ENCODE data around the gene COBL.

COBL gene

DNA sequence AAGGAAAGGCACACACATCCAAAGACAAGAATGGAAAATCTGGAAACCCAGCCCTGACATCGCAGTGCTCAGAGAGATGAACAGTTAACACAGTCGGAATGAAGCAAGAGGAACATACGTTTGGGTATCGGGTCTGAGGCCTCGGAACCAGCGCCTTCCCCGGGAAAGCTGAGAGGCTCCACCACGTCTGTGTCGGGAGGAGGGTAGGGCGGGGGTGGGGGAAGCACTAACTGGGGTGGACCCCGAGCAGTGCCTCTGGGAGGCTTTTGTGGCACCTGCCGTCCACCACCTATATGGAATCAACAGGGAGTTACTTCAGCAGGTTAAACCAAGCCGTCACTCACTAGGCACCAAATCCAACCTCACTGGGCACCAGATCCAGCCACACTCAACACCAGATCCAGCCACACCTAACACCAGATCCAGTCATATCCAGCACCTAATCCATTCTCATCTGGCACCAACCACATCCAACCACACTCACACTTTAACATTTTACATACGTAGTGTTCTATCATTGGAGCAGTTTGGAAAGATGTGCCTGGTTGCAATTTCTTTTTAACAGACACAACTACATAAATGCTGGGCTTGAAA, 233.6 kb downstream of the COBL start:
- Mint-ChIP-seq H3K9me3 (no peaks in the 10 kb centered on the region), H3K4me3 (no peak overlapping the region), H3K27ac (no peak overlapping the region), H3K36me3 (ENCODE audit: low read depth) (no peaks in the 10 kb centered on the region), H3K27me3 (ENCODE audit: low read depth) (peaks cover 14% of the 10 kb centered on the region), H3K4me1 (no peaks in the 10 kb centered on the region)
- TF ChIP-seq, protein P1, sequence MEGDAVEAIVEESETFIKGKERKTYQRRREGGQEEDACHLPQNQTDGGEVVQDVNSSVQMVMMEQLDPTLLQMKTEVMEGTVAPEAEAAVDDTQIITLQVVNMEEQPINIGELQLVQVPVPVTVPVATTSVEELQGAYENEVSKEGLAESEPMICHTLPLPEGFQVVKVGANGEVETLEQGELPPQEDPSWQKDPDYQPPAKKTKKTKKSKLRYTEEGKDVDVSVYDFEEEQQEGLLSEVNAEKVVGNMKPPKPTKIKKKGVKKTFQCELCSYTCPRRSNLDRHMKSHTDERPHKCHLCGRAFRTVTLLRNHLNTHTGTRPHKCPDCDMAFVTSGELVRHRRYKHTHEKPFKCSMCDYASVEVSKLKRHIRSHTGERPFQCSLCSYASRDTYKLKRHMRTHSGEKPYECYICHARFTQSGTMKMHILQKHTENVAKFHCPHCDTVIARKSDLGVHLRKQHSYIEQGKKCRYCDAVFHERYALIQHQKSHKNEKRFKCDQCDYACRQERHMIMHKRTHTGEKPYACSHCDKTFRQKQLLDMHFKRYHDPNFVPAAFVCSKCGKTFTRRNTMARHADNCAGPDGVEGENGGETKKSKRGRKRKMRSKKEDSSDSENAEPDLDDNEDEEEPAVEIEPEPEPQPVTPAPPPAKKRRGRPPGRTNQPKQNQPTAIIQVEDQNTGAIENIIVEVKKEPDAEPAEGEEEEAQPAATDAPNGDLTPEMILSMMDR (IDR thresholded peaks at IDR 0.05; ENCODE audit: unreplicated experiment in 3 of 3) = no peak

DNA sequence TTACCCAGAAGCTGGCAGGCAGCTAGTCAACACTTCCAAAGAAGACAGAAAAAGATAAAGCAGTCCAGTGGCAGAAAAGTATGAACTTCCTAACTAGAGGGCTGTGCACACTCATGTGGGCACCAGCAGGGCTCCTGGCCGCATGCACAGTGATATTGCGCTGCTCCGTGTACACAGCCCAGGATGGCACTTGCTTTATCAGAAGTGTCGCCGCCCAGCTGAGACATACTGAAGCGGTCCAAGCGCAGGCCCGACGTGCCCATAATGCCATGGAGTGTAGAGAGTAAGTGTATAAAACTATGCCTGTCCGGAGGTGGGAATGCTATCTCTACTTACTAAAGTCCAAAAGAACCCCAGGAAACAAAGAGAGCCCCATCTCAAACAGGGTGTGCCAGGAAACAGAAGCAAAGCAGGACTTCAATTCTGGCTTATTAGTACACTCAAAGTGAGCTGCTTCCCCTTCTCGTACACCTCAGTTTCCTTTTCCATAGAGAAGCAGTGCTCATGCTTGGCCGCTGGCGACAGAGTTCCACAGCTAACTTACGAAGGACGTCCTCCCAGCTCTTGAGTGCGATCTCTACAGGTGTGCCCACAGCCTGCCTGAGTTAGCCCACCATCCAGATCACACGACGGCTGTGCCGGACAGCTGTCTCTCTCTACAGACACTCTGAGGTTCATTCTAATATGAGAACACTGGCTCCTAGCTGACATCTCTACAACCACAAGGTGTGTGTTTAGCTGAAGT, 234.3 kb downstream of the COBL start:
- H3K36me3 Mint-ChIP-seq (ENCODE audit: low read depth) = no peaks in the 10 kb centered on the region
- H3K27me3 Mint-ChIP-seq (ENCODE audit: low read depth) = peaks cover 15% of the 10 kb centered on the region
- H3K4me1 Mint-ChIP-seq = no peaks in the 10 kb centered on the region
- H3K4me3 Mint-ChIP-seq = no peak overlapping the region
- H3K27ac Mint-ChIP-seq = no peak overlapping the region
- TF ChIP-seq, protein P1 (IDR thresholded peaks at IDR 0.05; ENCODE audit: unreplicated experiment in 3 of 3) = no peak
- no peaks in the 10 kb centered on the region for H3K9me3 Mint-ChIP-seq

DNA sequence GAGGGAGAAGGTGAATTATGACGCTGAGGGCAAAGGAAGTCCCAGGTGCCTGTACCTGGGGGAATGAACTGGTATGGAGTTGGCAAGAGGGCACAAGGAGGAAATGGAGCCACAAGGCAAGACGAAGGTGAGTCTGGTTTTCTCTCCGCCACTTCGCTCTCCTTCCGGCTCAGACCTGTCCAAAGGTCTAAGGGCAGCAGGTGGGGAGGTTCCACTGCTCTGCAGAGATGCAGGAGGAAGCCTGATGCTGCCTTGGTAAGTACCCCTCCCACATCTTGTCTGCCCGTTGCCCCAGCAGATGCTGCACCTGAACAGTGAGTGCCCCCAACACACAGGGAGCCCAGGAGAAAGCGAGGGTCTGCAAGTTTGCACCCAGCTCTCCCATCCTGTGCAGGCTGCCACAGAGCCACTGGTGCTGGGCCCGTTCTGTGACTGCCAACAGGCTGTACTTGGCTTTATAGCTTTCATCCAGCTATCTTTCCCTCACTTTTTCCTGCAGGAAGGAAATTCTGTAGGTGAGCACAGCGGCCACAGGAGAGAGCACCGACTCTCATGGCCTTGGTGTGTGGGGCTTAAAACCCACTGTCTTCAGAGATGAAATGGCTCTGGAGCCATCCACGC, 235.2 kb downstream of the COBL start:
- H3K9me3 Mint-ChIP-seq = no peaks in the 10 kb centered on the region
- no peaks in the 10 kb centered on the region for H3K36me3 Mint-ChIP-seq (ENCODE audit: low read depth)
- H3K27me3 Mint-ChIP-seq (ENCODE audit: low read depth) = peaks cover 15% of the 10 kb centered on the region
- H3K4me3 Mint-ChIP-seq = no peak overlapping the region
- H3K4me1 Mint-ChIP-seq = no peaks in the 10 kb centered on the region
- TF ChIP-seq, protein P1 (IDR thresholded peaks at IDR 0.05; ENCODE audit: unreplicated experiment in 3 of 3) = no peak
- no peak overlapping the region for H3K27ac Mint-ChIP-seq

DNA sequence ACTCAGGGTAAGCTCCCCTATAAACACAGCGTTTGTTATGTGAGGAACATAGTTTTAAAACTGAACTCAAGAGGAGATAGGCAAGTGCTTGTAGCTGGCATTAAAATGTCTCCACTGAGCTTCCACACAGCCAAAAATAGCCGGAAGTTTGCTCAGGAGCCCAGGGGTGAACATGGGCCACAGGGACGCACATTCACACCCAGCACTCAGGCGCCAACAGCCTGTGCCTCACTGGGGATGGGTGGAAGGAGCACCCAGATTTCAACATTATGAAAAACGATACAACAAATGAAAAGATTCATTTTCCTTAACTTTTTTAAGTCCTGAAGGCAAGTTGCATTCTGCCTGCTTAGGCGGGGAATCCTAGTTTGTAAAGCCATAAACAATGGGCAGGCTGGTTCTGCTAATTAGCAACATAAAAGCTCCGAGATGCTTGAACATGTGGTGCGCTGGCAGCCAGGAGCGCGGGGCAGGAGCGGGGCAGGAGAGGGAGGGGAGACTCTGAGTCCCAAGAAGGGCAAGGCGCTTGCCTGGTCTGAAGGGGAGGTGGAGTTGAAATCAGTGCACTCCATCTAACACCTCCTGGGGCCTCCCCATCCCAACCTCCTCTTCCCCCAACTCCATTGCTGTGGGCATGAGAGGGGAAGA, 235.9 kb downstream of the COBL start:
- TF ChIP-seq, protein P1 (IDR thresholded peaks at IDR 0.05; ENCODE audit: unreplicated experiment in 3 of 3) = no peak
- no peak overlapping the region for H3K27ac Mint-ChIP-seq

DNA sequence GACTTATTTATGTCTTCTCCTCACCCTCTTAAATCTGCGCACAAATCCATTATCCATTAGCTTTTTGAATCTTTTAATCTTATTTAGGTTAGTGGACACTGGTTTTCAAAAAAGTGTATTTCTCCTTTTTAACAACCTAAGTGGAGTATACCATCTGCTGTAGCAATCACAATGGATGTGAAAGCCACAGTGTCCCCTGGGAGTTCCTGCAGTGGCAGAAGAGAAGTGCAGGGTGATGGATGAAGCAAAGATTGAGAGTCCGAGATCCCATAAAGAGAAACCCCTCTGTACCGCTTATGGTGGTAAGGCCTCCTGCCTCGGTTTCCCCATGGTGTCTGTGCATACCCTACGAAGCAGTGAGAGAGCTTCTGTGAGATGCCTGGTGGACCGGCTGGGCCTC, 236.4 kb downstream of the COBL start:
- TF ChIP-seq, protein P1 (IDR thresholded peaks at IDR 0.05; ENCODE audit: unreplicated experiment in 3 of 3) = no peak
- H3K4me3 Mint-ChIP-seq = no peak overlapping the region
- no peaks in the 10 kb centered on the region for H3K36me3 Mint-ChIP-seq (ENCODE audit: low read depth)
- no peaks in the 10 kb centered on the region for H3K4me1 Mint-ChIP-seq
- no peaks in the 10 kb centered on the region for H3K9me3 Mint-ChIP-seq
- peaks cover 15% of the 10 kb centered on the region for H3K27me3 Mint-ChIP-seq (ENCODE audit: low read depth)
- no peak overlapping the region for H3K27ac Mint-ChIP-seq

More for the DNA sequence above, 235.9 kb downstream of the COBL start:
- Mint-ChIP-seq H3K27me3 (ENCODE audit: low read depth) (peaks cover 15% of the 10 kb centered on the region), H3K4me1 (no peaks in the 10 kb centered on the region), H3K9me3 (no peaks in the 10 kb centered on the region), H3K36me3 (ENCODE audit: low read depth) (no peaks in the 10 kb centered on the region), H3K4me3 (no peak overlapping the region)
